HepG2 (cell line): Measurements from ENCODE around the gene OGG1. TPM values are rescaled to one million over a fixed set of nuclear protein-coding genes. Genes with fewer than 3 reads are reported as not detected.

Experiments used
- GTF2F1 ChIP-seq: fragments of 150-350 bp; IDR thresholded peaks from 2 replicates; pipeline ENCODE4 v1.6.1; 2014; ENCODE audit warnings: low read length
- HMG20A ChIP-seq: IDR thresholded peaks from 2 replicates; pipeline ENCODE4 v1.6.1; 2016; ENCODE audit warnings: borderline replicate concordance
- KDM6A ChIP-seq: IDR thresholded peaks from 2 replicates; pipeline ENCODE4 v1.6.1; 2016; ENCODE audit warnings: low read depth
- MTF2 ChIP-seq: sonication (generic); formaldehyde crosslinking; IDR thresholded peaks from 2 replicates; pipeline ENCODE4 v1.5.0; 2020; ENCODE audit warnings: missing genetic modification reagents, borderline replicate concordance
- SAP130 ChIP-seq: IDR thresholded peaks from 2 replicates; pipeline ENCODE4 v1.6.1; 2016; ENCODE audit warnings: low read depth
- ZFP36 ChIP-seq: fragments of 150-350 bp; IDR thresholded peaks from 2 replicates; pipeline ENCODE4 v1.6.1; 2018; ENCODE audit warnings: borderline replicate concordance, low read length, low read depth; ENCODE audit not compliant: partially characterized antibody
- ZNF296 ChIP-seq: sonication (generic); formaldehyde crosslinking; conservative IDR thresholded peaks from 2 replicates; pipeline ENCODE4 v1.5.0; 2020; ENCODE audit warnings: mild to moderate bottlenecking, missing genetic modification reagents
- ZNF724P ChIP-seq: sonication (generic); formaldehyde crosslinking; IDR thresholded peaks from 2 replicates; pipeline ENCODE4 v1.8.0; 2022; ENCODE audit warnings: missing genetic modification reagents, borderline replicate concordance
- ZSCAN22 ChIP-seq: sonication (generic); formaldehyde crosslinking; IDR thresholded peaks from 2 replicates; pipeline ENCODE4 v1.4.0; 2020; ENCODE audit warnings: mild to moderate bottlenecking, missing genetic modification reagents
- polyA plus RNA-seq, 8 experiments: library from polyadenylated mRNA; depleted of rRNA in 3 of 8; stranded (reverse) in 7 of 8; unstranded in 1 of 8; fragments of >200 nt; fragmentation: Illumina TruSeq in 4 of 8; extraction: Trizol in 4 of 8; gene quantifications; 2 replicates each; pipeline versions ENCODE4 v1.2.1 to v1.2.3, GENCODE V29; 2011 to 2016; ENCODE audit warnings: low read depth in 4 of 8, missing spikeins in 1 of 8, mixed read lengths in 1 of 8; ENCODE audit not compliant: insufficient read depth in 1 of 8
- total RNA-seq, 5 experiments: library from RNA; depleted of rRNA; stranded (reverse); fragments of >200 nt; fragmentation: Illumina TruSeq; extraction: Trizol; gene quantifications; 2 replicates each; pipeline ENCODE4 v1.2.3, GENCODE V29; 2016; ENCODE audit warnings: low read depth in 1 of 5
- TF ChIP-seq, protein P1 (sequence below): sonication (generic); formaldehyde crosslinking; IDR thresholded peaks from 2 replicates; pipeline ENCODE4 v1.5.1; 2020; ENCODE audit warnings: mild to moderate bottlenecking, moderate library complexity, missing genetic modification reagents
- TF ChIP-seq, protein P2 (sequence below): IDR thresholded peaks from 2 replicates; pipeline ENCODE4 v1.6.1; 2016; ENCODE audit warnings: low read depth, missing genetic modification reagents, missing compliant biosample characterization
- TF ChIP-seq, protein P3 (sequence below): sonication (generic); formaldehyde crosslinking; IDR thresholded peaks from 2 replicates; pipeline ENCODE4 v1.8.0; 2022; ENCODE audit warnings: mild to moderate bottlenecking, missing genetic modification reagents, moderate library complexity
- TF ChIP-seq, protein P4 (sequence below): sonication (generic); formaldehyde crosslinking; IDR thresholded peaks from 2 replicates; pipeline ENCODE4 v1.4.0; 2020; ENCODE audit warnings: missing genetic modification reagents

Gene OGG1
- total and polyA plus RNA-seq, 2 of the 13 experiments (the other 11 are each of a cell fraction or from before 2014, with no cell fraction given): 28.7 to 33.2 TPM

DNA sequence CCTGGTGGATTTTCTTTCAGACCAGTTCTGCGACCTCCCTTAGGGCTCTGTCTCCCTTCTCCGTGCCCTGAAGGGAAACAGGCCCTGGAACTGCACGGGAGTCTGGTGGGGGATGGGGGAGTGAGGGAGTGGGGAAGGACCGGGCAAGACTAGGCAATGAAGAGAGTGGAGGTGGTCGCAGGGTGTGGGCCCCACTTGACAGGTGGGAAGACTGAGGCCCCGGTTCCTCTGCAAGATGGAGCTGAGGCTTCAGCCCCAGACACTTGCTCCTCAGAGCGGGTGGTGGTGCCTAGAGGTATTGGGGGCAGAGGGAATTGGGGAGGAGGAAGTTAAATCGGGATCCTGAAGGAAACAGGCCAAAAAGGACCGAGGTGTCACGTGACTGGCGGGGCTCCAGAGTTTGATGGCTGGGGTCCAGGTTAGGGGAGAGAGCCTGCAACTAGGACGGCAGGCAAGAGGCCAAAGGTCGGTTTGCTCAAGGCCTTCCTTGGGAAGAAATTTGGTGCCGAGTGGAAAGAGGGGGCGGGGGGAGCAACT is 20.6 kb downstream of the OGG1 start (continued):
- TF ChIP-seq ZFP36 (no peak), ZNF724P (CRISPR knock-in tag) (no peak), KDM6A (CRISPR knock-in tag) (no peak), SAP130 (CRISPR knock-in tag) (no peak), ZSCAN22 (CRISPR knock-in tag) (no peak), GTF2F1 (0 out of 2 replicates have a peak, but pooled peaks have one; percentile 62), ZNF296 (CRISPR knock-in tag) (no peak), HMG20A (CRISPR knock-in tag) (no peak), MTF2 (no peak)
- TF ChIP-seq, protein P1, sequence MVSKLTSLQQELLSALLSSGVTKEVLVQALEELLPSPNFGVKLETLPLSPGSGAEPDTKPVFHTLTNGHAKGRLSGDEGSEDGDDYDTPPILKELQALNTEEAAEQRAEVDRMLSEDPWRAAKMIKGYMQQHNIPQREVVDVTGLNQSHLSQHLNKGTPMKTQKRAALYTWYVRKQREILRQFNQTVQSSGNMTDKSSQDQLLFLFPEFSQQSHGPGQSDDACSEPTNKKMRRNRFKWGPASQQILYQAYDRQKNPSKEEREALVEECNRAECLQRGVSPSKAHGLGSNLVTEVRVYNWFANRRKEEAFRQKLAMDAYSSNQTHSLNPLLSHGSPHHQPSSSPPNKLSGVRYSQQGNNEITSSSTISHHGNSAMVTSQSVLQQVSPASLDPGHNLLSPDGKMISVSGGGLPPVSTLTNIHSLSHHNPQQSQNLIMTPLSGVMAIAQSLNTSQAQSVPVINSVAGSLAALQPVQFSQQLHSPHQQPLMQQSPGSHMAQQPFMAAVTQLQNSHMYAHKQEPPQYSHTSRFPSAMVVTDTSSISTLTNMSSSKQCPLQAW (CRISPR knock-in tag): 0 out of 2 replicates have a peak, but pooled peaks have one; percentile 7
- TF ChIP-seq, protein P2, sequence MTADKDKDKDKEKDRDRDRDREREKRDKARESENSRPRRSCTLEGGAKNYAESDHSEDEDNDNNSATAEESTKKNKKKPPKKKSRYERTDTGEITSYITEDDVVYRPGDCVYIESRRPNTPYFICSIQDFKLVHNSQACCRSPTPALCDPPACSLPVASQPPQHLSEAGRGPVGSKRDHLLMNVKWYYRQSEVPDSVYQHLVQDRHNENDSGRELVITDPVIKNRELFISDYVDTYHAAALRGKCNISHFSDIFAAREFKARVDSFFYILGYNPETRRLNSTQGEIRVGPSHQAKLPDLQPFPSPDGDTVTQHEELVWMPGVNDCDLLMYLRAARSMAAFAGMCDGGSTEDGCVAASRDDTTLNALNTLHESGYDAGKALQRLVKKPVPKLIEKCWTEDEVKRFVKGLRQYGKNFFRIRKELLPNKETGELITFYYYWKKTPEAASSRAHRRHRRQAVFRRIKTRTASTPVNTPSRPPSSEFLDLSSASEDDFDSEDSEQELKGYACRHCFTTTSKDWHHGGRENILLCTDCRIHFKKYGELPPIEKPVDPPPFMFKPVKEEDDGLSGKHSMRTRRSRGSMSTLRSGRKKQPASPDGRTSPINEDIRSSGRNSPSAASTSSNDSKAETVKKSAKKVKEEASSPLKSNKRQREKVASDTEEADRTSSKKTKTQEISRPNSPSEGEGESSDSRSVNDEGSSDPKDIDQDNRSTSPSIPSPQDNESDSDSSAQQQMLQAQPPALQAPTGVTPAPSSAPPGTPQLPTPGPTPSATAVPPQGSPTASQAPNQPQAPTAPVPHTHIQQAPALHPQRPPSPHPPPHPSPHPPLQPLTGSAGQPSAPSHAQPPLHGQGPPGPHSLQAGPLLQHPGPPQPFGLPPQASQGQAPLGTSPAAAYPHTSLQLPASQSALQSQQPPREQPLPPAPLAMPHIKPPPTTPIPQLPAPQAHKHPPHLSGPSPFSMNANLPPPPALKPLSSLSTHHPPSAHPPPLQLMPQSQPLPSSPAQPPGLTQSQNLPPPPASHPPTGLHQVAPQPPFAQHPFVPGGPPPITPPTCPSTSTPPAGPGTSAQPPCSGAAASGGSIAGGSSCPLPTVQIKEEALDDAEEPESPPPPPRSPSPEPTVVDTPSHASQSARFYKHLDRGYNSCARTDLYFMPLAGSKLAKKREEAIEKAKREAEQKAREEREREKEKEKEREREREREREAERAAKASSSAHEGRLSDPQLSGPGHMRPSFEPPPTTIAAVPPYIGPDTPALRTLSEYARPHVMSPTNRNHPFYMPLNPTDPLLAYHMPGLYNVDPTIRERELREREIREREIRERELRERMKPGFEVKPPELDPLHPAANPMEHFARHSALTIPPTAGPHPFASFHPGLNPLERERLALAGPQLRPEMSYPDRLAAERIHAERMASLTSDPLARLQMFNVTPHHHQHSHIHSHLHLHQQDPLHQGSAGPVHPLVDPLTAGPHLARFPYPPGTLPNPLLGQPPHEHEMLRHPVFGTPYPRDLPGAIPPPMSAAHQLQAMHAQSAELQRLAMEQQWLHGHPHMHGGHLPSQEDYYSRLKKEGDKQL: no peak
- TF ChIP-seq, protein P3, sequence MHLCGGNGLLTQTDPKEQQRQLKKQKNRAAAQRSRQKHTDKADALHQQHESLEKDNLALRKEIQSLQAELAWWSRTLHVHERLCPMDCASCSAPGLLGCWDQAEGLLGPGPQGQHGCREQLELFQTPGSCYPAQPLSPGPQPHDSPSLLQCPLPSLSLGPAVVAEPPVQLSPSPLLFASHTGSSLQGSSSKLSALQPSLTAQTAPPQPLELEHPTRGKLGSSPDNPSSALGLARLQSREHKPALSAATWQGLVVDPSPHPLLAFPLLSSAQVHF: no peak
- TF ChIP-seq, protein P4, sequence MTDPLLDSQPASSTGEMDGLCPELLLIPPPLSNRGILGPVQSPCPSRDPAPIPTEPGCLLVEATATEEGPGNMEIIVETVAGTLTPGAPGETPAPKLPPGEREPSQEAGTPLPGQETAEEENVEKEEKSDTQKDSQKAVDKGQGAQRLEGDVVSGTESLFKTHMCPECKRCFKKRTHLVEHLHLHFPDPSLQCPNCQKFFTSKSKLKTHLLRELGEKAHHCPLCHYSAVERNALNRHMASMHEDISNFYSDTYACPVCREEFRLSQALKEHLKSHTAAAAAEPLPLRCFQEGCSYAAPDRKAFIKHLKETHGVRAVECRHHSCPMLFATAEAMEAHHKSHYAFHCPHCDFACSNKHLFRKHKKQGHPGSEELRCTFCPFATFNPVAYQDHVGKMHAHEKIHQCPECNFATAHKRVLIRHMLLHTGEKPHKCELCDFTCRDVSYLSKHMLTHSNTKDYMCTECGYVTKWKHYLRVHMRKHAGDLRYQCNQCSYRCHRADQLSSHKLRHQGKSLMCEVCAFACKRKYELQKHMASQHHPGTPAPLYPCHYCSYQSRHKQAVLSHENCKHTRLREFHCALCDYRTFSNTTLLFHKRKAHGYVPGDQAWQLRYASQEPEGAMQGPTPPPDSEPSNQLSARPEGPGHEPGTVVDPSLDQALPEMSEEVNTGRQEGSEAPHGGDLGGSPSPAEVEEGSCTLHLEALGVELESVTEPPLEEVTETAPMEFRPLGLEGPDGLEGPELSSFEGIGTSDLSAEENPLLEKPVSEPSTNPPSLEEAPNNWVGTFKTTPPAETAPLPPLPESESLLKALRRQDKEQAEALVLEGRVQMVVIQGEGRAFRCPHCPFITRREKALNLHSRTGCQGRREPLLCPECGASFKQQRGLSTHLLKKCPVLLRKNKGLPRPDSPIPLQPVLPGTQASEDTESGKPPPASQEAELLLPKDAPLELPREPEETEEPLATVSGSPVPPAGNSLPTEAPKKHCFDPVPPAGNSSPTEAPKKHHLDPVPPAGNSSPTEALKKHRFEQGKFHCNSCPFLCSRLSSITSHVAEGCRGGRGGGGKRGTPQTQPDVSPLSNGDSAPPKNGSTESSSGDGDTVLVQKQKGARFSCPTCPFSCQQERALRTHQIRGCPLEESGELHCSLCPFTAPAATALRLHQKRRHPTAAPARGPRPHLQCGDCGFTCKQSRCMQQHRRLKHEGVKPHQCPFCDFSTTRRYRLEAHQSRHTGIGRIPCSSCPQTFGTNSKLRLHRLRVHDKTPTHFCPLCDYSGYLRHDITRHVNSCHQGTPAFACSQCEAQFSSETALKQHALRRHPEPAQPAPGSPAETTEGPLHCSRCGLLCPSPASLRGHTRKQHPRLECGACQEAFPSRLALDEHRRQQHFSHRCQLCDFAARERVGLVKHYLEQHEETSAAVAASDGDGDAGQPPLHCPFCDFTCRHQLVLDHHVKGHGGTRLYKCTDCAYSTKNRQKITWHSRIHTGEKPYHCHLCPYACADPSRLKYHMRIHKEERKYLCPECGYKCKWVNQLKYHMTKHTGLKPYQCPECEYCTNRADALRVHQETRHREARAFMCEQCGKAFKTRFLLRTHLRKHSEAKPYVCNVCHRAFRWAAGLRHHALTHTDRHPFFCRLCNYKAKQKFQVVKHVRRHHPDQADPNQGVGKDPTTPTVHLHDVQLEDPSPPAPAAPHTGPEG (CRISPR knock-in tag): no peak
